ENCODE data around the gene CCDC12.

Gene CCDC12

GRCh38 chr3:47000198-47000815 lies 23.8 kb upstream of the CCDC12 start:
- peaks cover 69% of the 10 kb centered on the region for H3K36me3 ChIP-seq (ENCODE audit: control insufficient read depth, insufficient read depth, low read length)
- no peak overlapping the region for H3K4me3 ChIP-seq (ENCODE audit: low read depth, low read length)
- no peak overlapping the region for H3K9ac ChIP-seq (ENCODE audit: low read depth, low read length)
- H3K9me3 ChIP-seq (ENCODE audit: control insufficient read depth, insufficient read depth, low read length), result no peaks in the 10 kb centered on the region
- no peaks in the 10 kb centered on the region for H3K4me1 ChIP-seq (ENCODE audit: control insufficient read depth, insufficient read depth, low read length)
- no peaks in the 10 kb centered on the region for H3K27me3 ChIP-seq (ENCODE audit: control insufficient read depth, insufficient read depth, low read length)
- H3K27ac ChIP-seq (ENCODE audit: low read depth, low read length), result no peak overlapping the region

GRCh38 chr3:46999516-47000197 lies 23.1 kb upstream of the CCDC12 start:
- no peaks in the 10 kb centered on the region for H3K27me3 ChIP-seq (ENCODE audit: control insufficient read depth, insufficient read depth, low read length)
- H3K4me3 ChIP-seq (ENCODE audit: low read depth, low read length), result no peak overlapping the region
- peaks cover 64% of the 10 kb centered on the region for H3K36me3 ChIP-seq (ENCODE audit: control insufficient read depth, insufficient read depth, low read length)
- H3K9me3 ChIP-seq (ENCODE audit: control insufficient read depth, insufficient read depth, low read length), result no peaks in the 10 kb centered on the region
- H3K27ac ChIP-seq (ENCODE audit: low read depth, low read length), result no peak overlapping the region
- no peak overlapping the region for H3K9ac ChIP-seq (ENCODE audit: low read depth, low read length)
- H3K4me1 ChIP-seq (ENCODE audit: control insufficient read depth, insufficient read depth, low read length), result no peaks in the 10 kb centered on the region

- no peak overlapping the region for H3K27ac ChIP-seq (ENCODE audit: low read depth, low read length)
- no peaks in the 10 kb centered on the region for H3K27me3 ChIP-seq (ENCODE audit: control insufficient read depth, insufficient read depth, low read length)
- peaks cover 64% of the 10 kb centered on the region for H3K36me3 ChIP-seq (ENCODE audit: control insufficient read depth, insufficient read depth, low read length)
- no peaks in the 10 kb centered on the region for H3K4me1 ChIP-seq (ENCODE audit: control insufficient read depth, insufficient read depth, low read length)
- no peak overlapping the region for H3K9ac ChIP-seq (ENCODE audit: low read depth, low read length)
- H3K9me3 ChIP-seq (ENCODE audit: control insufficient read depth, insufficient read depth, low read length), result no peaks in the 10 kb centered on the region
- H3K4me3 ChIP-seq (ENCODE audit: low read depth, low read length), result no peak overlapping the region
Measured at GRCh38 chr3:46998852-46999515, 22.4 kb upstream of the CCDC12 start.

GRCh38 chr3:46998121-46998851 lies 21.7 kb upstream of the CCDC12 start:
- H3K36me3 ChIP-seq (ENCODE audit: control insufficient read depth, insufficient read depth, low read length), result peaks cover 58% of the 10 kb centered on the region
- no peaks in the 10 kb centered on the region for H3K4me1 ChIP-seq (ENCODE audit: control insufficient read depth, insufficient read depth, low read length)
- no peak overlapping the region for H3K9ac ChIP-seq (ENCODE audit: low read depth, low read length)
- H3K9me3 ChIP-seq (ENCODE audit: control insufficient read depth, insufficient read depth, low read length), result no peaks in the 10 kb centered on the region
- no peak overlapping the region for H3K27ac ChIP-seq (ENCODE audit: low read depth, low read length)
- no peak overlapping the region for H3K4me3 ChIP-seq (ENCODE audit: low read depth, low read length)
- no peaks in the 10 kb centered on the region for H3K27me3 ChIP-seq (ENCODE audit: control insufficient read depth, insufficient read depth, low read length)

- Histone ChIP-seq H3K36me3 (ENCODE audit: control insufficient read depth, insufficient read depth, low read length) (peaks cover 52% of the 10 kb centered on the region), H3K9ac (ENCODE audit: low read depth, low read length) (no peak overlapping the region), H3K27me3 (ENCODE audit: control insufficient read depth, insufficient read depth, low read length) (no peaks in the 10 kb centered on the region), H3K4me3 (ENCODE audit: low read depth, low read length) (no peak overlapping the region), H3K27ac (ENCODE audit: low read depth, low read length) (no peak overlapping the region), H3K9me3 (ENCODE audit: control insufficient read depth, insufficient read depth, low read length) (no peaks in the 10 kb centered on the region), H3K4me1 (ENCODE audit: control insufficient read depth, insufficient read depth, low read length) (no peaks in the 10 kb centered on the region)
Measured at GRCh38 chr3:46997453-46998091, 21.0 kb upstream of the CCDC12 start.

- Histone ChIP-seq H3K27me3 (ENCODE audit: control insufficient read depth, insufficient read depth, low read length) (no peaks in the 10 kb centered on the region), H3K27ac (ENCODE audit: low read depth, low read length) (no peak overlapping the region), H3K36me3 (ENCODE audit: control insufficient read depth, insufficient read depth, low read length) (peaks cover 46% of the 10 kb centered on the region), H3K4me3 (ENCODE audit: low read depth, low read length) (no peak overlapping the region), H3K4me1 (ENCODE audit: control insufficient read depth, insufficient read depth, low read length) (no peaks in the 10 kb centered on the region), H3K9me3 (ENCODE audit: control insufficient read depth, insufficient read depth, low read length) (no peaks in the 10 kb centered on the region), H3K9ac (ENCODE audit: low read depth, low read length) (no peak overlapping the region)
Measured at GRCh38 chr3:46996689-46997452, 20.3 kb upstream of the CCDC12 start.

- H3K4me1 ChIP-seq (ENCODE audit: control insufficient read depth, insufficient read depth, low read length), result no peaks in the 10 kb centered on the region
- no peak overlapping the region for H3K9ac ChIP-seq (ENCODE audit: low read depth, low read length)
- H3K36me3 ChIP-seq (ENCODE audit: control insufficient read depth, insufficient read depth, low read length), result peaks cover 45% of the 10 kb centered on the region
- no peak overlapping the region for H3K27ac ChIP-seq (ENCODE audit: low read depth, low read length)
- H3K4me3 ChIP-seq (ENCODE audit: low read depth, low read length), result no peak overlapping the region
- H3K27me3 ChIP-seq (ENCODE audit: control insufficient read depth, insufficient read depth, low read length), result no peaks in the 10 kb centered on the region
- H3K9me3 ChIP-seq (ENCODE audit: control insufficient read depth, insufficient read depth, low read length), result no peaks in the 10 kb centered on the region
Measured at GRCh38 chr3:46995901-46996562, 19.5 kb upstream of the CCDC12 start.

GRCh38 chr3:46994801-46995731 lies 18.5 kb upstream of the CCDC12 start:
- Histone ChIP-seq H3K4me1 (ENCODE audit: control insufficient read depth, insufficient read depth, low read length) (no peaks in the 10 kb centered on the region), H3K4me3 (ENCODE audit: low read depth, low read length) (no peak overlapping the region), H3K27ac (ENCODE audit: low read depth, low read length) (no peak overlapping the region), H3K36me3 (ENCODE audit: control insufficient read depth, insufficient read depth, low read length) (peaks cover 35% of the 10 kb centered on the region), H3K9me3 (ENCODE audit: control insufficient read depth, insufficient read depth, low read length) (no peaks in the 10 kb centered on the region), H3K27me3 (ENCODE audit: control insufficient read depth, insufficient read depth, low read length) (no peaks in the 10 kb centered on the region), H3K9ac (ENCODE audit: low read depth, low read length) (no peak overlapping the region)

GRCh38 chr3:46993986-46994385 lies 17.4 kb upstream of the CCDC12 start:
- Histone ChIP-seq H3K27ac (ENCODE audit: low read depth, low read length) (no peak overlapping the region), H3K9me3 (ENCODE audit: control insufficient read depth, insufficient read depth, low read length) (no peaks in the 10 kb centered on the region), H3K9ac (ENCODE audit: low read depth, low read length) (no peak overlapping the region), H3K36me3 (ENCODE audit: control insufficient read depth, insufficient read depth, low read length) (peaks cover 32% of the 10 kb centered on the region), H3K4me1 (ENCODE audit: control insufficient read depth, insufficient read depth, low read length) (no peaks in the 10 kb centered on the region), H3K4me3 (ENCODE audit: low read depth, low read length) (no peak overlapping the region), H3K27me3 (ENCODE audit: control insufficient read depth, insufficient read depth, low read length) (no peaks in the 10 kb centered on the region)

Measured in HUES48 (cell line).